SU-DHL-6 (cell line): Measurements from ENCODE around the gene TDP2.
A peak's percentile ranks its signal among the peaks of the same experiment; 100 is the strongest.
"Not testable (repeated sequence)": the region's sequence is repeated elsewhere in the genome, so short reads cannot be mapped to it uniquely, and the experiment has no call there.

Experiments
- H2AFZ ChIP-seq: fragments of 200-600 bp; sonication (generic); 2 replicates; pipeline ENCODE4 v1.6.1; 2014; ENCODE audit warnings: low read depth, mild to moderate bottlenecking, moderate library complexity, mixed read lengths, antibody characterized with exemption, low read length; ENCODE audit not compliant: severe bottlenecking
- H3F3A ChIP-seq: fragments of 200-600 bp; shearing (Covaris generic); 2 replicates; pipeline ENCODE4 v1.6.0; 2016; ENCODE audit warnings: antibody characterized with exemption, mild to moderate bottlenecking; ENCODE audit not compliant: insufficient read depth
- H3K27ac ChIP-seq: fragments of 200-600 bp; sonication (generic); 2 replicates; pipeline ENCODE4 v1.5.1; 2016; ENCODE audit warnings: low read depth, mild to moderate bottlenecking, low read length, moderate library complexity, mixed read lengths
- H3K27me3 ChIP-seq: fragments of 200-600 bp; sonication (generic), shearing (Covaris generic); 2 replicates; pipeline ENCODE4 v1.6.0; 2014; ENCODE audit warnings: mild to moderate bottlenecking, low read length
- H3K36me3 ChIP-seq: fragments of 200-600 bp; sonication (generic); 2 replicates; pipeline ENCODE4 v1.6.1; 2014; ENCODE audit warnings: mild to moderate bottlenecking, low read length, mixed read lengths
- H3K4me2 ChIP-seq: fragments of 300-600, 200-600 bp; shearing (Covaris generic), sonication (generic); 2 replicates; pipeline ENCODE4 v1.6.0; 2014; ENCODE audit warnings: low read length, low read depth, mild to moderate bottlenecking; ENCODE audit not compliant: poor library complexity, severe bottlenecking
- H3K4me3 ChIP-seq: fragments of 200-600 bp; sonication (generic); 2 replicates; pipeline ENCODE4 v1.5.1; 2014; ENCODE audit warnings: antibody characterized with exemption, low read length, mild to moderate bottlenecking, mixed read lengths; ENCODE audit not compliant: insufficient read depth, poor library complexity, severe bottlenecking
- H3K79me2 ChIP-seq: fragments of 200-600 bp; sonication (generic); 2 replicates; pipeline ENCODE4 v1.6.1; 2014; ENCODE audit warnings: mild to moderate bottlenecking, low read length, moderate library complexity; ENCODE audit not compliant: insufficient read depth
- H3K9ac ChIP-seq: fragments of 200-600 bp; sonication (generic); 2 replicates; pipeline ENCODE4 v1.7.0; 2014; ENCODE audit warnings: mild to moderate bottlenecking, low read length
- H3K9me2 ChIP-seq: fragments of 200-600 bp; sonication (generic); replicated peaks from 2 replicates; pipeline ENCODE4 v1.6.1; 2014; ENCODE audit warnings: low read length; ENCODE audit not compliant: insufficient read depth
- H3K9me3 ChIP-seq: fragments of 200-600 bp; sonication (generic); 2 replicates; pipeline ENCODE4 v1.6.1; 2014; ENCODE audit warnings: low read length, mixed read lengths; ENCODE audit not compliant: insufficient read depth
- H4K20me1 ChIP-seq: fragments of 200-600 bp; sonication (generic); 2 replicates; pipeline ENCODE4 v1.6.1; 2014; ENCODE audit warnings: low read depth, mild to moderate bottlenecking, antibody characterized with exemption, low read length, moderate library complexity, mixed read lengths
- CTCF ChIP-seq: fragments of 200-600 bp; sonication (generic); IDR thresholded peaks from one replicate; pipeline ENCODE4 v1.5.1; 2017; ENCODE audit warnings: antibody characterized with exemption, mild to moderate bottlenecking, low read length, moderate library complexity; ENCODE audit not compliant: insufficient read depth, poor library complexity, severe bottlenecking
- EZH2phosphoT487 ChIP-seq: fragments of 200-600 bp; sonication (generic), shearing (Covaris generic); conservative IDR thresholded peaks from 2 replicates; pipeline ENCODE4 v1.6.1; 2018; ENCODE audit warnings: mild to moderate bottlenecking, antibody characterized with exemption, low read length, moderate library complexity, mixed read lengths

TDP2 gene

GRCh38 chr6:24670492-24670891, 3.8 kb upstream of the TDP2 start:
- Histone ChIP-seq H3K36me3 (peaks cover 26% of the 10 kb centered on the region), H3F3A (0 out of 2 replicates have a peak, but pooled peaks cover 12% of the 10 kb centered on the region), H3K79me2 (peaks cover 22% of the 10 kb centered on the region), H3K9me3 (peaks cover 42% of the 10 kb centered on the region; the same call in 1 of the 2 replicates)
- H3K4me3 ChIP-seq, H3K4me2 ChIP-seq, H4K20me1 ChIP-seq, H3K27ac ChIP-seq, H2AFZ ChIP-seq, H3K9ac ChIP-seq, H3K27me3 ChIP-seq, H3K9me2 ChIP-seq: not testable (repeated sequence)

DNA sequence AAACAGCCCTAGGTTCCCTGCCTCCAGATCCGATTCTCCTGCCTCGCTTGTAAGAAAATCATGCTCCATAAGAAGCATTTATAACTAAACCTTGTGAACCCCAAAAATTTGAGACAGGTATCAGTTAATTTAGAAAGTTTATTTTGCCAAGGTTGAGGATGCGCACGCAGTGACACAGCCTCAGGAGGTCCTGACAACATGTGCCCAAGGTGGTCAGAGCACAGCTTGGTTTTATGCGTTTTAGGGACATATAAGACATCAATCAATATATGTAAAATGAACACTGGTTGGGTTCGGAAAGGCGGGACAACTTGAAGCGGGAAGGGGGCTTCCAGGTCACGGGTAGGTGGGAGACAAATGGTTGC, 2.3 kb upstream of the TDP2 start:
- H4K20me1 ChIP-seq: no peaks in the 10 kb centered on the region
- H3K36me3 ChIP-seq: peaks cover 24% of the 10 kb centered on the region
- H3K4me2 ChIP-seq: no peak overlapping the region
- peaks cover 35% of the 10 kb centered on the region for H3K79me2 ChIP-seq
- H3K9ac ChIP-seq: no peak overlapping the region
- H3F3A ChIP-seq: 0 out of 2 replicates have a peak, but pooled peaks cover 12% of the 10 kb centered on the region
- no peak overlapping the region for H2AFZ ChIP-seq
- H3K27ac ChIP-seq: no peak overlapping the region
- H3K9me3 ChIP-seq: peaks cover 34% of the 10 kb centered on the region; the same call in 1 of the 2 replicates
- no peak for TF ChIP-seq EZH2phosphoT487
- no peak for TF ChIP-seq CTCF
- no peak overlapping the region for H3K4me3 ChIP-seq
- H3K9me2 ChIP-seq: no peaks in the 10 kb centered on the region
- no peaks in the 10 kb centered on the region for H3K27me3 ChIP-seq

- not testable (repeated sequence) for H3K9me2 ChIP-seq, H2AFZ ChIP-seq, H3K27me3 ChIP-seq, H4K20me1 ChIP-seq, H3K27ac ChIP-seq
- H3K4me2 ChIP-seq: peak overlapping the region; percentile 72
- peaks cover 27% of the 10 kb centered on the region; the same call in 1 of the 2 replicates for H3K9me3 ChIP-seq
- H3K36me3 ChIP-seq: peaks cover 23% of the 10 kb centered on the region
- H3K4me3 ChIP-seq: peak overlapping the region; percentile 80
- peaks cover 41% of the 10 kb centered on the region for H3K79me2 ChIP-seq
- H3F3A ChIP-seq: 0 out of 2 replicates have a peak, but pooled peaks cover 12% of the 10 kb centered on the region
- peak overlapping the region; percentile 76 for H3K9ac ChIP-seq
These were observed 1.6 kb upstream of the TDP2 start for GRCh38 chr6:24668066-24668996.

GRCh38 chr6:24667378-24667803, 692 bp upstream of the TDP2 start:
- Histone ChIP-seq H2AFZ (peak overlapping the region; percentile 96), H3K9me2 (no peaks in the 10 kb centered on the region), H3F3A (0 out of 2 replicates have a peak, but pooled peaks cover 12% of the 10 kb centered on the region), H3K4me3 (peak overlapping the region; percentile 80), H3K27ac (peak overlapping the region; percentile 59), H4K20me1 (no peaks in the 10 kb centered on the region), H3K4me2 (peak overlapping the region; percentile 72), H3K9me3 (peaks cover 18% of the 10 kb centered on the region; the same call in 1 of the 2 replicates), H3K36me3 (peaks cover 28% of the 10 kb centered on the region), H3K79me2 (peaks cover 45% of the 10 kb centered on the region), H3K9ac (peak overlapping the region; percentile 76), H3K27me3 (no peaks in the 10 kb centered on the region)
- no peak for TF ChIP-seq CTCF
